GM23338 (cell line): ENCODE results near the gene FPR1. TPM values are rescaled to one million over a fixed set of nuclear protein-coding genes. Genes with fewer than 3 reads are reported as not detected.

Experiments
- ATAC-seq: fragments of 200-7000 bp; cut with Tn5 transposase; 3 replicates; pipeline ENCODE4 v1.9.1; 2020
- DNase-seq: peaks from one replicate; pipeline ENCODE4 v3.0.0-alpha.2; 2015; ENCODE audit warnings: low spot score
- H2AFZ ChIP-seq: fragments of 200-600 bp; sonication (generic); 2 replicates; pipeline ENCODE4 v1.8.0; 2016; ENCODE audit warnings: antibody characterized with exemption, mild to moderate bottlenecking, moderate library complexity
- H3F3A ChIP-seq: fragments of 200-600 bp; sonication (generic); replicated peaks from 2 replicates; pipeline ENCODE4 v1.8.0; 2017; ENCODE audit warnings: antibody characterized with exemption, mixed run types, low read depth
- H3K27ac ChIP-seq: fragments of 200-600 bp; sonication (generic); 2 replicates; pipeline ENCODE4 v1.6.1; 2016; ENCODE audit warnings: low read depth
- H3K27me3 ChIP-seq: fragments of 200-600 bp; sonication (generic); 2 replicates; pipeline ENCODE4 v1.8.0; 2016; ENCODE audit warnings: mild to moderate bottlenecking, mixed run types, moderate library complexity; ENCODE audit not compliant: insufficient read depth
- H3K36me3 ChIP-seq: fragments of 200-600 bp; sonication (generic); 2 replicates; pipeline ENCODE4 v1.8.0; 2016; ENCODE audit warnings: mild to moderate bottlenecking; ENCODE audit not compliant: insufficient read depth
- H3K4me1 ChIP-seq: fragments of 200-600 bp; sonication (generic); 2 replicates; pipeline ENCODE4 v1.8.0; 2016; ENCODE audit warnings: mild to moderate bottlenecking, moderate library complexity; ENCODE audit not compliant: insufficient read depth
- H3K4me2 ChIP-seq: fragments of 200-600 bp; sonication (generic); 2 replicates; pipeline ENCODE4 v1.7.1; 2017; ENCODE audit warnings: mixed run types
- H3K4me3 ChIP-seq: fragments of 200-600 bp; sonication (generic); 2 replicates; pipeline ENCODE4 v1.6.1; 2016; ENCODE audit warnings: mixed run types
- H3K79me2 ChIP-seq: fragments of 200-600 bp; sonication (generic); replicated peaks from 2 replicates; pipeline ENCODE4 v1.8.0; 2017; ENCODE audit warnings: mild to moderate bottlenecking; ENCODE audit not compliant: insufficient read depth
- H3K9me2 ChIP-seq: fragments of 200-600 bp; sonication (generic); 2 replicates; pipeline ENCODE4 v1.8.0; 2017; ENCODE audit not compliant: insufficient read depth
- H4K20me1 ChIP-seq: fragments of 200-600 bp; sonication (generic); replicated peaks from 2 replicates; pipeline ENCODE4 v1.8.0; 2017; ENCODE audit warnings: mild to moderate bottlenecking; ENCODE audit not compliant: insufficient read depth
- H3K27ac Mint-ChIP-seq: 2 replicates; pipeline ENCODE4 v1.8.0; 2020; ENCODE audit warnings: inconsistent platforms, mild to moderate bottlenecking, moderate library complexity, mixed read lengths
- H3K27me3 Mint-ChIP-seq: 3 replicates; pipeline ENCODE4 v1.8.0; 2022; ENCODE audit warnings: low read depth, mild to moderate bottlenecking, moderate library complexity, mixed read lengths, inconsistent platforms; ENCODE audit not compliant: insufficient read depth, poor library complexity
- H3K36me3 Mint-ChIP-seq: 3 replicates; pipeline ENCODE4 v1.8.0; 2021; ENCODE audit warnings: low read depth, mild to moderate bottlenecking, inconsistent platforms, moderate library complexity, mixed read lengths
- H3K4me1 Mint-ChIP-seq: 3 replicates; pipeline ENCODE4 v1.8.0; 2020; ENCODE audit warnings: mild to moderate bottlenecking, inconsistent platforms, mixed read lengths
- H3K4me3 Mint-ChIP-seq: 3 replicates; pipeline ENCODE4 v1.8.0; 2021; ENCODE audit warnings: moderate library complexity, mild to moderate bottlenecking, inconsistent platforms, mixed read lengths
- H3K9me3 Mint-ChIP-seq: 3 replicates; pipeline ENCODE4 v1.8.0; 2020; ENCODE audit warnings: moderate library complexity, mild to moderate bottlenecking, inconsistent platforms, mixed read lengths
- CREB1 ChIP-seq: fragments of 250-450 bp; sonication (Bioruptor Pico); IDR thresholded peaks from 2 replicates; pipeline ENCODE4 v1.5.0; 2020; ENCODE audit warnings: low read depth, mild to moderate bottlenecking, moderate library complexity
- EZH2 ChIP-seq: fragments of 200-600 bp; sonication (generic); IDR thresholded peaks from one replicate; pipeline ENCODE4 v1.8.0; 2017; ENCODE audit warnings: antibody characterized with exemption, mild to moderate bottlenecking, low read depth; ENCODE audit not compliant: unreplicated experiment
- JUNB ChIP-seq: IDR thresholded peaks from one replicate; pipeline ENCODE4 v1.6.1; 2016; ENCODE audit warnings: antibody characterized with exemption; ENCODE audit not compliant: unreplicated experiment
- POLR2AphosphoS5 ChIP-seq: IDR thresholded peaks from 2 replicates; pipeline ENCODE4 v1.6.1; 2016; ENCODE audit warnings: antibody characterized with exemption, low read depth
- STAT1 ChIP-seq: IDR thresholded peaks from one replicate; pipeline ENCODE4 v1.6.1; 2016; ENCODE audit warnings: antibody characterized with exemption; ENCODE audit not compliant: unreplicated experiment
- ZNF114 ChIP-seq: fragments of 250-450 bp; sonication (Bioruptor Pico); IDR thresholded peaks from 2 replicates; pipeline ENCODE4 v1.5.0; 2020; ENCODE audit warnings: mild to moderate bottlenecking, moderate library complexity
- ZNF331 ChIP-seq: fragments of 250-450 bp; sonication (Bioruptor Pico); IDR thresholded peaks from 2 replicates; pipeline ENCODE4 v1.5.0; 2020; ENCODE audit warnings: low read depth, mild to moderate bottlenecking, moderate library complexity
- polyA plus RNA-seq: library from polyadenylated mRNA; unstranded; fragments of >200 nt; fragmentation: Nextera tagmentation; extraction: Ambion mirVana; gene quantifications from 2 replicates; pipeline ENCODE4 v1.2.1, GENCODE V29; 2016
- total RNA-seq: library from RNA; depleted of rRNA; stranded (reverse); fragments of >200 nt; shearing (Covaris generic); gene quantifications from 2 replicates; pipeline ENCODE4 v1.2.3, GENCODE V29; 2014
- TF ChIP-seq, protein P1 (sequence below): IDR thresholded peaks from one replicate; pipeline ENCODE4 v1.6.1; 2018; ENCODE audit warnings: antibody characterized with exemption; ENCODE audit not compliant: unreplicated experiment
- TF ChIP-seq, protein P2 (sequence below), 2 experiments: fragments of 200-600 bp in 1 of 2; sonication (generic) in 1 of 2; conservative IDR thresholded peaks; 2 replicates each; pipeline versions ENCODE4 v1.5.1 to v1.6.1; 2016 to 2017; ENCODE audit warnings: antibody characterized with exemption in 2 of 2, low read depth in 2 of 2, mild to moderate bottlenecking in 2 of 2, moderate library complexity in 1 of 2
- TF ChIP-seq, protein P3 (sequence below): IDR thresholded peaks from 2 replicates; pipeline ENCODE4 v1.6.1; 2016; ENCODE audit warnings: antibody characterized with exemption

The FPR1 gene
- total and polyA plus RNA-seq, 2 experiments from 2014 or later = not detected

DNA sequence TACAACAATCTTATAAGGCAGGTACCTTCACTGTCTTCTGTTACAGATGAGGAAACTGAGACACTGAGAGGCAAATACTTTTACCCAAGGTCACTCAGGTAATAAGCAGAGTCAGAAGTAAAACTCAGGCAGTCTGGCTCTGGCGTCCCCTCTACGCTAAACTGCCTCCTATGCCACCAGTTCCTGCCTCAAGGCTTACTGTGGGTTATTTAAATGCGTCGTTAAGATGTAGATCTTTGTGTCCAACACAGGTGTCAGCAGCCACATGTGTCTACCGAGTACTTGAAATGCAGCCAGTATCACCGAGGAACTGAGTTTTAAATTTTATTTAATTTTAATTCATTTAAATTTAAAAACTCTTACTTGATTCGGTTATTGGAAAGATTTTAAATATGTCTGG lies 29.8 kb downstream of the FPR1 start (continued):
- TF ChIP-seq ZNF114 = no peak
- TF ChIP-seq, protein P1, sequence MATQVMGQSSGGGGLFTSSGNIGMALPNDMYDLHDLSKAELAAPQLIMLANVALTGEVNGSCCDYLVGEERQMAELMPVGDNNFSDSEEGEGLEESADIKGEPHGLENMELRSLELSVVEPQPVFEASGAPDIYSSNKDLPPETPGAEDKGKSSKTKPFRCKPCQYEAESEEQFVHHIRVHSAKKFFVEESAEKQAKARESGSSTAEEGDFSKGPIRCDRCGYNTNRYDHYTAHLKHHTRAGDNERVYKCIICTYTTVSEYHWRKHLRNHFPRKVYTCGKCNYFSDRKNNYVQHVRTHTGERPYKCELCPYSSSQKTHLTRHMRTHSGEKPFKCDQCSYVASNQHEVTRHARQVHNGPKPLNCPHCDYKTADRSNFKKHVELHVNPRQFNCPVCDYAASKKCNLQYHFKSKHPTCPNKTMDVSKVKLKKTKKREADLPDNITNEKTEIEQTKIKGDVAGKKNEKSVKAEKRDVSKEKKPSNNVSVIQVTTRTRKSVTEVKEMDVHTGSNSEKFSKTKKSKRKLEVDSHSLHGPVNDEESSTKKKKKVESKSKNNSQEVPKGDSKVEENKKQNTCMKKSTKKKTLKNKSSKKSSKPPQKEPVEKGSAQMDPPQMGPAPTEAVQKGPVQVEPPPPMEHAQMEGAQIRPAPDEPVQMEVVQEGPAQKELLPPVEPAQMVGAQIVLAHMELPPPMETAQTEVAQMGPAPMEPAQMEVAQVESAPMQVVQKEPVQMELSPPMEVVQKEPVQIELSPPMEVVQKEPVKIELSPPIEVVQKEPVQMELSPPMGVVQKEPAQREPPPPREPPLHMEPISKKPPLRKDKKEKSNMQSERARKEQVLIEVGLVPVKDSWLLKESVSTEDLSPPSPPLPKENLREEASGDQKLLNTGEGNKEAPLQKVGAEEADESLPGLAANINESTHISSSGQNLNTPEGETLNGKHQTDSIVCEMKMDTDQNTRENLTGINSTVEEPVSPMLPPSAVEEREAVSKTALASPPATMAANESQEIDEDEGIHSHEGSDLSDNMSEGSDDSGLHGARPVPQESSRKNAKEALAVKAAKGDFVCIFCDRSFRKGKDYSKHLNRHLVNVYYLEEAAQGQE = no peak
- no peak for TF ChIP-seq CREB1 (CRISPR knock-in tag)
- TF ChIP-seq STAT1 = no peak
- TF ChIP-seq JUNB = no peak
- TF ChIP-seq, protein P2, sequence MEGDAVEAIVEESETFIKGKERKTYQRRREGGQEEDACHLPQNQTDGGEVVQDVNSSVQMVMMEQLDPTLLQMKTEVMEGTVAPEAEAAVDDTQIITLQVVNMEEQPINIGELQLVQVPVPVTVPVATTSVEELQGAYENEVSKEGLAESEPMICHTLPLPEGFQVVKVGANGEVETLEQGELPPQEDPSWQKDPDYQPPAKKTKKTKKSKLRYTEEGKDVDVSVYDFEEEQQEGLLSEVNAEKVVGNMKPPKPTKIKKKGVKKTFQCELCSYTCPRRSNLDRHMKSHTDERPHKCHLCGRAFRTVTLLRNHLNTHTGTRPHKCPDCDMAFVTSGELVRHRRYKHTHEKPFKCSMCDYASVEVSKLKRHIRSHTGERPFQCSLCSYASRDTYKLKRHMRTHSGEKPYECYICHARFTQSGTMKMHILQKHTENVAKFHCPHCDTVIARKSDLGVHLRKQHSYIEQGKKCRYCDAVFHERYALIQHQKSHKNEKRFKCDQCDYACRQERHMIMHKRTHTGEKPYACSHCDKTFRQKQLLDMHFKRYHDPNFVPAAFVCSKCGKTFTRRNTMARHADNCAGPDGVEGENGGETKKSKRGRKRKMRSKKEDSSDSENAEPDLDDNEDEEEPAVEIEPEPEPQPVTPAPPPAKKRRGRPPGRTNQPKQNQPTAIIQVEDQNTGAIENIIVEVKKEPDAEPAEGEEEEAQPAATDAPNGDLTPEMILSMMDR (conservative IDR thresholded peaks at IDR 0.05; ENCODE audit: low read depth in 2 of 2) = no peak
- TF ChIP-seq ZNF331 = no peak
- no peak for TF ChIP-seq EZH2

DNA sequence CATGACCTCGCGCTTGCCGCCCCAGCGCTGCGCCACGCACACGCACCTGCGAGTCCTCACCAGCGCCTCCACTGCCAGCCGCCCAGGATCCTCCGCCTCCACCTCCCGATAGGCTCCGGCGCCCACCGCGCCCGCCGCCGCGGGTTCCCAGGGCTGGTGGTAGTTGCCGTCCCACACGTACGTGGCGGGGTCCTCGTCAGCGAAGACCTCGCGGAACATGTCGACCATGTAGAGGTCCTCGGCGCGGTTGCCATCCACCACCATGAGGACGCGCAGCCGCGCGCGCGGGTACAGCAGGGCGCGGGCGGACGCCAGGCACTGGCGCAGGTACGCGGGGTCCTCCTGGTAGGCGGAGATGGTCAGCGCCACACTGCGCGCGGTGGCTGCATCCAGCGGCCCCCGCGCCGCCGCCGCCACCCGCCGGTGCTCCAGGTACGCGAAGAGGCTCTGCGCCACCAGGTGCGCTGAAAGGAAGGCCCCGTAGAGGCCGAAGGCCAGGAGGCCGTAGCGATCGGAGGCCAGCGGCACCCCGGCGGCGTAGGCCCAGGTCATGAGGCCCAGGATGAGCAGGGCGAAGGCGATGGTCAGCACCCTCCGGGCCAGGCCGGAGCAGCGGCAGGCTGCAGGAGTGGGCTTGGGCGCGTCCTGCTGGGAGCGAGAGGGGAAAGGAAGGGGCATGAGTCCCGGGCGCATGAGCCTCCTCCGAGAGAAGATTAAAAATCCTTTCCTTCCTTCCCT lies 32.3 kb downstream of the FPR1 start:
- peak; percentile 69 for DNase-seq
- peak overlapping the region; percentile 92 for H2AFZ ChIP-seq
- H3K4me2 ChIP-seq = peak overlapping the region; percentile 87
- Mint-ChIP-seq H3K4me3 (peak overlapping the region; percentile 68), H3K27me3 (peaks cover 36% of the 10 kb centered on the region), H3K27ac (no peak overlapping the region), H3K4me1 (peaks cover 9% of the 10 kb centered on the region), H3K9me3 (peaks cover 4% of the 10 kb centered on the region; the same call in 2 of the 3 replicates), H3K36me3 (peaks cover 3% of the 10 kb centered on the region; the same call in 2 of the 3 replicates)
- H3K27me3 ChIP-seq = peaks cover 52% of the 10 kb centered on the region
- H3K79me2 ChIP-seq = no peaks in the 10 kb centered on the region
- peak; percentile 89 for ATAC-seq
- peak; percentile 52 for TF ChIP-seq EZH2
- TF ChIP-seq, protein P1 = no peak
- TF ChIP-seq CREB1 (CRISPR knock-in tag) = no peak
- TF ChIP-seq ZNF331 = no peak
- no peak for TF ChIP-seq JUNB
- peak; percentile 25; the same call in 1 of the 2 replicates for TF ChIP-seq POLR2AphosphoS5
- TF ChIP-seq, protein P3, sequence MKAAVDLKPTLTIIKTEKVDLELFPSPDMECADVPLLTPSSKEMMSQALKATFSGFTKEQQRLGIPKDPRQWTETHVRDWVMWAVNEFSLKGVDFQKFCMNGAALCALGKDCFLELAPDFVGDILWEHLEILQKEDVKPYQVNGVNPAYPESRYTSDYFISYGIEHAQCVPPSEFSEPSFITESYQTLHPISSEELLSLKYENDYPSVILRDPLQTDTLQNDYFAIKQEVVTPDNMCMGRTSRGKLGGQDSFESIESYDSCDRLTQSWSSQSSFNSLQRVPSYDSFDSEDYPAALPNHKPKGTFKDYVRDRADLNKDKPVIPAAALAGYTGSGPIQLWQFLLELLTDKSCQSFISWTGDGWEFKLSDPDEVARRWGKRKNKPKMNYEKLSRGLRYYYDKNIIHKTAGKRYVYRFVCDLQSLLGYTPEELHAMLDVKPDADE = no peak
- no peaks in the 10 kb centered on the region for H4K20me1 ChIP-seq
- no peaks in the 10 kb centered on the region for H3K36me3 ChIP-seq
- no peak overlapping the region for H3K27ac ChIP-seq
- no peaks in the 10 kb centered on the region for H3K9me2 ChIP-seq
- H3K4me1 ChIP-seq = no peaks in the 10 kb centered on the region
- no peaks in the 10 kb centered on the region for H3F3A ChIP-seq
- H3K4me3 ChIP-seq = peak overlapping the region; percentile 77
